Measurements from ENCODE around the gene LRRC25.
"Not testable (repeated sequence)": the region's sequence is repeated elsewhere in the genome, so short reads cannot be mapped to it uniquely, and the experiment has no call there.

The LRRC25 gene

GRCh38 chr19:18401580-18402112 lies 4.2 kb upstream of the LRRC25 start:
- DNase-seq, result no peak

- no peak for DNase-seq
These were observed 1.6 kb upstream of the LRRC25 start for GRCh38 chr19:18399008-18399407.

GRCh38 chr19:18396471-18397241 lies 766 bp downstream of the LRRC25 start:
- no peak for DNase-seq

- no peak for DNase-seq
These were observed 3.6 kb downstream of the LRRC25 start for GRCh38 chr19:18393836-18394235.

GRCh38 chr19:18392926-18393325 lies 4.5 kb downstream of the LRRC25 start:
- DNase-seq, result no peak

- DNase-seq, result no peak
These were observed 5.0 kb downstream of the LRRC25 start for GRCh38 chr19:18392417-18392816.

GRCh38 chr19:18391509-18392075 lies 5.8 kb downstream of the LRRC25 start:
- no peak for DNase-seq

GRCh38 chr19:18390065-18390907 lies 7.1 kb downstream of the LRRC25 start:
- no peak for DNase-seq

- no peak for DNase-seq
These were observed 7.7 kb downstream of the LRRC25 start for GRCh38 chr19:18389726-18390064.

GRCh38 chr19:18388960-18389725 lies 8.3 kb downstream of the LRRC25 start:
- no peak for DNase-seq

GRCh38 chr19:18388100-18388959 lies 9.1 kb downstream of the LRRC25 start:
- DNase-seq, result peak; percentile 83

- DNase-seq, result no peak
These were observed 10.7 kb downstream of the LRRC25 start for GRCh38 chr19:18386543-18387271.

GRCh38 chr19:18385675-18386542 lies 11.5 kb downstream of the LRRC25 start, which contains the start of gene GDF15:
Gene GDF15 (plus strand): TSS chr19:18386158. CDS start chr19:18386190, 32 bp downstream.
- DNase-seq, result peak; percentile 27

- DNase-seq, result no peak
These were observed 12.1 kb downstream of the LRRC25 start for GRCh38 chr19:18385359-18385674.

GRCh38 chr19:18384775-18385174 lies 12.6 kb downstream of the LRRC25 start:
- no peak for DNase-seq

- not testable (repeated sequence) for DNase-seq
These were observed 13.8 kb downstream of the LRRC25 start for GRCh38 chr19:18383622-18384021.

- no peak for DNase-seq
These were observed 16.6 kb downstream of the LRRC25 start for GRCh38 chr19:18380843-18381242.

GRCh38 chr19:18379803-18380747 lies 17.3 kb downstream of the LRRC25 start:
- no peak for DNase-seq

- no peak for DNase-seq
These were observed 20.4 kb downstream of the LRRC25 start for GRCh38 chr19:18377026-18377425.
